ENCODE results near the gene TFEB. TPM values are rescaled to one million over a fixed set of nuclear protein-coding genes. Genes with fewer than 3 reads are reported as not detected.
A peak's percentile ranks its signal among the peaks of the same experiment; 100 is the strongest.

TFEB gene
- total and polyA plus RNA-seq, 5 donors, result 31.6 to 51.1 (median 45.7) TPM

DNA sequence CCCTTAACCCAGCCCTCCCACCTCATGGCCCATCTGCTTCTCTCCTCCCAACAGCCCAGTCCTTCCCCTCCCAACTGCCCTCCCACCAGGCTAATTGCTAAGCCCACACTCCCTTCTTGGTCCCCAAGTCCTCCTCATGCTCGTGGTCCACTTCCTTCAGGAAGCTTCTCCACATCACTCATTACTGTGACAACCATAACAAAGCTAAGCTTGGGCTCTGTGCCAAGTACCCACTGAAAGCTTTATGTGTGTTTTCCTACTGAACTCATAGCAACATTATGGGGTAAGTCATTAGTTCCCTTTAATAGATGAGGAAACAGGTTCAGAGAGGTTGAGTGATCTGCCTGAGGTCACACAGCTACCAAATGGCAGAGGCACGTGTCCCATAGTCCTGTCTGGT is 28.1 kb upstream of the TFEB start:
- WGBS, result 39% methylated on average over 2 of the region's 2 CpGs
- ATAC-seq (no peak), DNase-seq (no peak)
- Histone ChIP-seq H3K4me1 (ENCODE audit: control insufficient read depth, insufficient read depth, low read length) (no peaks in the 10 kb centered on the region), H3K27me3 (ENCODE audit: control insufficient read depth, insufficient read depth) (no peaks in the 10 kb centered on the region), H3K9me3 (ENCODE audit: control insufficient read depth, low read length) (no peaks in the 10 kb centered on the region), H3K4me3 (ENCODE audit: low read length) (no peak overlapping the region), H3K27ac (ENCODE audit: low read length) (no peak overlapping the region)
- intact Hi-C loops (cut with DNase I), result no loop called here

DNA sequence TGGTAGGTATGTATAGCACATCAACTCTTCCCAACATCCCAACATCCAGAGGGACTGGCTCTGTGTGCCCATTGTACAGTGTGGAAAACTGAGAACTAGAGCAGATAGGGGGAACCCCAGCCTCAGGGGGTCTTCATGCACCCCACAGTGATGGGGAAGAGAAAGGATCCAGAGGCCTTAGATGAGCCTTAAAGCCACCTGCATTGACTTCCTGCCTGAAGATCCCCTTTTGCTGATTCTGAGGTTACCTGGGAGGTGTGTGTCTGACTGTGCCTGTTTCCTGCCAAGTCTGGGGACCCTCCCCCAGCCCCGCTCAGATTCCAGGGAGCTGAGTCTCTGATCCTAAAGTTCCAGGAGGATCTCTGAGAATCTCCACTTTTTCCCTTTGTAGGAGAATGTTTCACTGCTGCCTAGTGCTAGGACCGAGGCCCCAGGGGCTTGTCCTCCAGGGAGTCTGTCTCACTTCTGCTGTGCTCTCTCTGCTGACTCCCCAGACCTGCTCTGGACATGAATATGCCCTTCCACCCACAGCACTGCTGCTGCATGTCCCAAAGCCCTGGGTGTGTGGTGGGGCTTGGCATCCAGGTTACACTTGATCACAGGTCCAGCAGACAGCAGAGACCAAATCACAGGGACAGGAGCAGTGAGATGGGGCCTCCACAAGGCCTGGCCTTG is 24.6 kb upstream of the TFEB start:
- Histone ChIP-seq H3K27ac (ENCODE audit: low read length) (no peak overlapping the region), H3K4me1 (ENCODE audit: control insufficient read depth, insufficient read depth, low read length) (no peaks in the 10 kb centered on the region), H3K27me3 (ENCODE audit: control insufficient read depth, insufficient read depth) (no peaks in the 10 kb centered on the region), H3K4me3 (ENCODE audit: low read length) (no peak overlapping the region), H3K9me3 (ENCODE audit: control insufficient read depth, low read length) (no peaks in the 10 kb centered on the region)
- ATAC-seq (no peak), DNase-seq (no peak)
- intact Hi-C loops (cut with DNase I), result no loop called here
- WGBS, result 84% methylated on average over 2 of the region's 2 CpGs

DNA sequence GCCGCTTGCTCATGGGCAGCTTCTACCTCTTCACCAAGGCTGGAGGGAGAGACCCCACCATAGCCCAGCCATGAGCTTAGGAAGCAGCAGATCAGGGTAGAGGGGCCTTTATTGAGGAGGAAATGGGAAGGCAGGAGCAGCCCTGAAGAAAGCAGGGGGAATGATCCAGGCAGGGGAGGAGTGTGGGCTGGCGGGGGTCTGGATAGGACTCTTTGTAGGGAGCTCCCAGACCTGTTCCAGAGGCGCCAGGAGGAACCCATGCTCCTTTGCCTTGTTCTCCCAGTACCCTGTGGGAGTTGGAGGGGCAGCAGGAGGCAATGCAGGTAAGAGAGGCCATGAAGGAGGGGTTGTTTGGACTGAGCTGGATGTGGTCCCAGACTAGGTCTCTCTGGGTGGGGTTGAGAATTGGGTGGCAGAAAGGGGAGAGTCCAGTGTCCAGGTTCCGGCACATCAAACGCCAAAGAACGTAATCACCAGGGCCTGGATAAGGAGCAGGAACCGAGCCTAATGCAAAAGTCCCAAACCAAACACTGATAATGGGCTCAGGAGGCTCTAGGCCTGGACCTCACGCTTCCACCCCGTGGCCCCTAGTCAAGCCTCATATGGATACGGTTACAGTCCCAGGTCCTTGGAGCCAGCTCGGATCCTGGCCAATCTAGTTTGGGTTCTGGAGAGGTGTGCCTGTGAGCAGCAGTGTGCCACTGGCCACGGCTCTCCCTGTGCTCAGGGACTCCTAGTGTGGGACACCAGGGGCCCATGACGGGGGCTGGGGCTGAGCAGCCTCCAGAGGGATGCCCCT is 23.9 kb upstream of the TFEB start:
- Histone ChIP-seq H3K4me3 (ENCODE audit: low read length) (no peak overlapping the region), H3K4me1 (ENCODE audit: control insufficient read depth, insufficient read depth, low read length) (no peaks in the 10 kb centered on the region), H3K27ac (ENCODE audit: low read length) (no peak overlapping the region), H3K27me3 (ENCODE audit: control insufficient read depth, insufficient read depth) (no peaks in the 10 kb centered on the region), H3K9me3 (ENCODE audit: control insufficient read depth, low read length) (no peaks in the 10 kb centered on the region)
- ATAC-seq (peak; percentile 36 to 44), DNase-seq (peak in 1 of 3 donors; percentile 1)
- WGBS, result 88% methylated on average over 13 of the region's 13 CpGs
- intact Hi-C loops (cut with DNase I), result no loop called here

DNA sequence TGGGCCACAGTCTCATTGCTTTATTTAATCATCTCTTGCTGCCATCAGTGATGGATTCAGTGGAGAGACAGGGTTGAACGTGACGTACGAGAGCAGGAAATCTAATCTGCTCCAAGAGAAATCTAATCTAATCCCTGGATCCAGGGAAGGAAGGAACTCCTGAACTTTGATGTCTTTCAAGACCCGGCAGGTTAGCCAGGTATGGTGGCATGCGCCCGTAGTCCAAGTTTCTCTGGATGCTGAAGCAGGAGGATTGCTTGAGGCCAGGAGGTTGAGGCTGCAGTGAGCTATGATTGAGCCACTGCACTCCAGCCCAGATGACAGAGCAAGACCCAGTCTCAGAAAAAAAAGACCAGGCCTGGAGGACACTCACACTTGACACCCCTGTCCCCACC is 23.2 kb upstream of the TFEB start:
- Histone ChIP-seq H3K27ac (ENCODE audit: low read length) (no peak overlapping the region), H3K4me3 (ENCODE audit: low read length) (no peak overlapping the region), H3K27me3 (ENCODE audit: control insufficient read depth, insufficient read depth) (no peaks in the 10 kb centered on the region), H3K9me3 (ENCODE audit: control insufficient read depth, low read length) (no peaks in the 10 kb centered on the region), H3K4me1 (ENCODE audit: control insufficient read depth, insufficient read depth, low read length) (no peaks in the 10 kb centered on the region)
- ATAC-seq, result no peak
- intact Hi-C loops (cut with DNase I), result no loop called here
- DNase-seq, result no peak
- WGBS, result 79% methylated on average over 6 of the region's 6 CpGs

DNA sequence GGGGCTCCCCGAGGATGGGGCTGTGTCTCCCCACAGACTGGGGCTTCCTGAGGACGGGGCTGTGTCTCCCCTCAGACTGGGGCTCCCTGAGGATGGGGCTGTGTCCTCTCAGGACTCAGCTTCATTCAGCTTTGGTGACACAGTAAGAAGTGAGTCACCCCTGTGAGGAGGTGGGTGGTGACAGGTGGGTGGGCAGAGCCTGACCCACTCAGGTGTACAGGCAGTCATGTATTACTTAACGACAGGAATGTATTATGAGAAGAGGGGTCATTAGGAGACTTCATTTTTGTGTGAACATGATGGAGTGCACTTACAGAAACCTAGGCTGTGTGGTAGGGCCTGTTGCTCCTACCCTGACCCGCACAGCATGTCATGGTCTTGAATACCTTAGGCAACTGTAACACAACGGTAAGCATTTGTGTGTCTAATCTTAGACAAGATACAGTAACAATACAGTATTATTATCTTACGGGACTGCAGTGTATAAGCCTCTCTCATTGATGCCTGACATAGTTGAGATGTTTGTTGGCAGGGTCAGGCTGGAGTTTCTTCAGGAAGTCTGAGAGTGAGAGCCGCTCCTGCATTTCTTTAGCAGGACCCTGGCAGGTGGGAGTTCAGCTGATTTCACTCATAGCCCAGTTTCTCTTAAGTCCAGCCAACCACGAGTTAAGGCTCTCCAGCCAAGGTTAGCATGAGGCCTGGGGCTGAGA is 22.7 kb upstream of the TFEB start:
- Histone ChIP-seq H3K27ac (ENCODE audit: low read length) (no peak overlapping the region), H3K4me3 (ENCODE audit: low read length) (no peak overlapping the region), H3K4me1 (ENCODE audit: control insufficient read depth, insufficient read depth, low read length) (no peaks in the 10 kb centered on the region), H3K27me3 (ENCODE audit: control insufficient read depth, insufficient read depth) (no peaks in the 10 kb centered on the region), H3K9me3 (ENCODE audit: control insufficient read depth, low read length) (no peaks in the 10 kb centered on the region)
- no peak for DNase-seq
- WGBS, result 64% methylated on average over 8 of the region's 8 CpGs
- no peak for ATAC-seq
- intact Hi-C loops (cut with DNase I), result no loop called here

DNA sequence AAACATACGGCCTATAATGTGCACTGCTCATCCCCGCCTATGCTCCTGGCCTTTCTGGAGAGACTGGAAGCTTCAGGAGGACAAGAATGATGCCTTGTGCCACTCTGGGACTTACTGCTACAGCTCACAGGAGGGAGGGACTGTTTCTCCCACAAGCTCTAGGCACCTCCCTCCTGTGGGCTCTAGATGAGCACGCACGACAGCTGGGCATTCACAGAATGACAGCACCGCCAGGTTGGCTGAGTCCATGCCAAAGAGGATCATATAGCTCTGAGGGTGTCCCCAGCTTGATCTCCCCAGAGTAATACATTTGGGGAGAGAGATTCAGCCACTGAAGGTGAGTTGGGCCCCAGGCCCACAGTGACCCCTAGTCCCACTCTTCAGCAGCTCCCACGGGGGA is 21.9 kb upstream of the TFEB start:
- Histone ChIP-seq H3K4me1 (ENCODE audit: control insufficient read depth, insufficient read depth, low read length) (no peaks in the 10 kb centered on the region), H3K4me3 (ENCODE audit: low read length) (no peak overlapping the region), H3K9me3 (ENCODE audit: control insufficient read depth, low read length) (no peaks in the 10 kb centered on the region), H3K27ac (ENCODE audit: low read length) (no peak overlapping the region), H3K27me3 (ENCODE audit: control insufficient read depth, insufficient read depth) (no peaks in the 10 kb centered on the region)
- 93% methylated on average over 6 of the region's 6 CpGs for WGBS
- ATAC-seq (no peak), DNase-seq (no peak)
- intact Hi-C loops (cut with DNase I), result no loop called here

DNA sequence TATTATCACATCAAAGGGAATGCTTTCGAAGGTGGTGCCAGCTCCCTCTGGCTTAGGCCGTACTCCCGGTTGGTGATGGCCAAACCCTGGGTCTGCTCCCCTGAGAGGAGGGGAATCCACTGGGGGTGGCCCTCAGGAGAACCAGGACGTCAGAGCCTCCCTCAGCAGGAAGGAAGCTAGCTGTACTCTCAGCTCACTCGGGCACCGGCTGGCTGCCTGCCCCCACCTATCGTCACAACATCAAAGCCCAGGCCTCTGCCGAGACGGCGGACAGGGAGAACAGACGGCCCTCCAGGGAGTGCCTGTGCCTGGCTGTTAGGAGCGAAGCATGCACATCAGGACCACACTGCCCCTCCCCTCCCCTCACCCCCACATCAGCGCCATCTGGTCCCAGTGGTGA is 20.9 kb upstream of the TFEB start:
- no peaks in the 10 kb centered on the region for H3K4me1 ChIP-seq (ENCODE audit: control insufficient read depth, insufficient read depth, low read length)
- ATAC-seq (peak in 1 of 2 donors; percentile 28), DNase-seq (peak in 1 of 3 donors; percentile 32)
- H3K27ac ChIP-seq (ENCODE audit: low read length), result no peak overlapping the region
- intact Hi-C loops (cut with DNase I), result no loop called here
- H3K9me3 ChIP-seq (ENCODE audit: control insufficient read depth, low read length), result no peaks in the 10 kb centered on the region
- 57% methylated on average over 13 of the region's 13 CpGs for WGBS
- no peaks in the 10 kb centered on the region for H3K27me3 ChIP-seq (ENCODE audit: control insufficient read depth, insufficient read depth)
- no peak overlapping the region for H3K4me3 ChIP-seq (ENCODE audit: low read length)

DNA sequence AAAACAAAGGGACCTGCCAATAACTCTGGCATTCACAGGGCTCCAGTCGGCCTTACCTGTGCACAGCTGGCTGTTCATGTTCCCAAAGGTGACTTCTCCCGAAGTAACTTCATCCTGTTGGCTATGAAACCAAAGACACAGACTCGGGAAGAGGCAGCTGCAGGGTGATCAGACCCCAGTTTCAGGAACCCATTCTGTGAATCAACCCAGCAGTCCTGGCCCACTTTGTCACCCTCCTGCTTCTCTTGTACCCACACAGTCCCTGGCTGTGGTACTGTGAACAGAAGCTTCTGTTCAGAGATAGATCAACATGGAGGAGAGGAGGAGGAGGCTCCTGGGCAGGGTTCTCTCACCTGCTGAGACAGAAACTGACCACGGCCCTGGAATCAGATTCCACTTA is 20.5 kb upstream of the TFEB start:
- Histone ChIP-seq H3K27me3 (ENCODE audit: control insufficient read depth, insufficient read depth) (no peaks in the 10 kb centered on the region), H3K4me3 (ENCODE audit: low read length) (no peak overlapping the region), H3K4me1 (ENCODE audit: control insufficient read depth, insufficient read depth, low read length) (no peaks in the 10 kb centered on the region), H3K9me3 (ENCODE audit: control insufficient read depth, low read length) (no peaks in the 10 kb centered on the region), H3K27ac (ENCODE audit: low read length) (no peak overlapping the region)
- WGBS, result 80% methylated on average over 4 of the region's 4 CpGs
- intact Hi-C loops (cut with DNase I), result no loop called here
- ATAC-seq, result no peak
- no peak for DNase-seq

DNA sequence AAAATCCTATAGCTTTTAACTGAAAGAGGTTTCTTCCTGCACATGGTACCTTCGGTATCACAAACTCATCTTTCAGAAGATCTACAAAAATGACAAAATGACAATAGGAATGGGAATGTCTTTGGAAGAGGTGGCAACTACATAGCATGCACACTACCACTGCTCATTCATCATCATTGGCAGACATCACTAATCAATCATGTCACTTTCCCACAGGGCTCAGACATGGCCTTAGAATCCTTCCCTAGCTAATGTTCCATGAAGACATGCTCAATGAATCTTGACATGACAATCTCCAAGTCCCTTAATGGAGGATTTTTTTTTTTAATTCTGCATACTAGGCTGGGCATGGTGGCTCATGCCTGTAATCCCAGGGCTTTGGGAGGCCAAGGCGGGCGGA is 15.0 kb upstream of the TFEB start:
- Histone ChIP-seq H3K27me3 (ENCODE audit: control insufficient read depth, insufficient read depth) (no peaks in the 10 kb centered on the region), H3K4me3 (ENCODE audit: low read length) (no peak overlapping the region), H3K27ac (ENCODE audit: low read length) (no peak overlapping the region), H3K4me1 (ENCODE audit: control insufficient read depth, insufficient read depth, low read length) (no peaks in the 10 kb centered on the region), H3K9me3 (ENCODE audit: control insufficient read depth, low read length) (no peaks in the 10 kb centered on the region)
- WGBS, result 97% methylated on average over 3 of the region's 3 CpGs
- intact Hi-C loops (cut with DNase I), result no loop called here
- ATAC-seq (no peak), DNase-seq (no peak)

DNA sequence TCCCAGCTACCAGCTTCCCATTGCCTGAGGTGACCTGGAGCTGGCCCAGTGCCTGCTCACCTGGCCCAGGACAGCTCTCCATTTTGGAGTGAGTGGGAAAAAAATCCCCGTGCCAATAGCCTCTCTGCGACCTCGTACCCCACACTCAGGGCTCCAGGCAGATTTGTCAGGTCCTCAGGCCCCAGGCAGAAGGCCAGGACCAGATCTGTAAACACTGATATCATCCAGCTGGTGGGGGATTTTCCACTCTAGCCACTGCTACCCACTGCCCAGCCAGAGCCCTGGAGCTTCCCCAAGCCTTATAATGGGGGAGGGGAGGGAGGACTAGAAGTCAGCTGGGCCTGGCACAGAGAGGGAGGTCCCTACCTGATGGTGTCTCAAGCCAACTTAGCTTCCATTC is 13.1 kb upstream of the TFEB start:
- H3K4me1 ChIP-seq (ENCODE audit: control insufficient read depth, insufficient read depth, low read length), result no peaks in the 10 kb centered on the region
- 79% methylated on average over 3 of the region's 3 CpGs for WGBS
- no peak overlapping the region for H3K27ac ChIP-seq (ENCODE audit: low read length)
- intact Hi-C loops (cut with DNase I), result no loop called here
- no peak overlapping the region for H3K4me3 ChIP-seq (ENCODE audit: low read length)
- peak in 1 of 2 donors; percentile 19 for ATAC-seq
- H3K27me3 ChIP-seq (ENCODE audit: control insufficient read depth, insufficient read depth), result no peaks in the 10 kb centered on the region
- H3K9me3 ChIP-seq (ENCODE audit: control insufficient read depth, low read length), result no peaks in the 10 kb centered on the region
- DNase-seq, result no peak

DNA sequence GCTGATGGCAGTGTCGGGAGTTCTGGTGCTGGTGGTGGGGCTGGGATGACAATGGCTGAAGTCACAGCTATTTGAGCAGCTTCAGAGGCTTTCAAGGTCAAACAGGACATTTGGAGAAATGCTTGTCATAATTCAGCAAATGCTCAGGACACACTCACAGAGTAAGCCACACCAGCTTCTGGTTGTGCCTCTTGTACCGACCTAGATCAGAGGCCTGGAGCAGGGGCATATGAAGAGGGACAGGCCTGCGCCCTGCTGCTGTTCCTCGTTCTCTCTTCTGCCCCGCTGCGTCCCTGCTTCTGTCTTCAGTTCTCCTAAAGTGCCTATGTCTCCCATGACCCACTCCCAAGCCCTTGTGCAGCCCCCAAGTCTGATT is 12.7 kb upstream of the TFEB start:
- Histone ChIP-seq H3K4me1 (ENCODE audit: control insufficient read depth, insufficient read depth, low read length) (no peaks in the 10 kb centered on the region), H3K9me3 (ENCODE audit: control insufficient read depth, low read length) (no peaks in the 10 kb centered on the region), H3K27me3 (ENCODE audit: control insufficient read depth, insufficient read depth) (no peaks in the 10 kb centered on the region), H3K4me3 (ENCODE audit: low read length) (no peak overlapping the region), H3K27ac (ENCODE audit: low read length) (no peak overlapping the region)
- 93% methylated on average over 6 of the region's 6 CpGs for WGBS
- no peak for ATAC-seq
- intact Hi-C loops (cut with DNase I), result no loop called here
- DNase-seq, result no peak
